HepG2 (cell line): ENCODE measurements around the gene SLC29A1. TPM values are rescaled to one million over a fixed set of nuclear protein-coding genes. Genes with fewer than 3 reads are reported as not detected.

Experiments used
- ARHGAP35 ChIP-seq: sonication (generic); formaldehyde crosslinking; IDR thresholded peaks from 2 replicates; pipeline ENCODE4 v1.9.0; 2022; ENCODE audit warnings: mild to moderate bottlenecking, inconsistent platforms, moderate library complexity, missing genetic modification reagents, borderline replicate concordance
- ATAD3A ChIP-seq: sonication (generic); formaldehyde crosslinking; IDR thresholded peaks from 2 replicates; pipeline ENCODE4 v1.4.0; 2020; ENCODE audit warnings: missing genetic modification reagents
- BHLHE40 ChIP-seq: IDR thresholded peaks from 2 replicates; pipeline ENCODE4 v1.6.1; 2011; ENCODE audit warnings: low read length, improper control_type of control experiment
- CREB1 ChIP-seq, 2 experiments: fragments of 450-650 bp in 1 of 2; IDR thresholded peaks; 2 replicates each; pipeline ENCODE4 v1.6.1; 2016 to 2017; ENCODE audit warnings: control low read depth in 1 of 2, mild to moderate bottlenecking in 1 of 2, missing compliant biosample characterization in 1 of 2, missing genetic modification characterization in 1 of 2
- FOXO1 ChIP-seq: sonication (generic); formaldehyde crosslinking; IDR thresholded peaks from 2 replicates; pipeline ENCODE4 v1.4.0; 2020; ENCODE audit warnings: missing genetic modification reagents
- JDP2 ChIP-seq: sonication (generic); formaldehyde crosslinking; IDR thresholded peaks from 2 replicates; pipeline ENCODE4 v1.8.1; 2022; ENCODE audit warnings: missing genetic modification reagents, borderline replicate concordance
- ZNF207 ChIP-seq: fragments of 450-650 bp; IDR thresholded peaks from 2 replicates; pipeline ENCODE4 v1.6.1; 2016; ENCODE audit warnings: antibody characterized with exemption, borderline replicate concordance
- ZNF501 ChIP-seq: sonication (generic); formaldehyde crosslinking; IDR thresholded peaks from 2 replicates; pipeline ENCODE4 v1.5.1; 2020; ENCODE audit warnings: mild to moderate bottlenecking, moderate library complexity, missing genetic modification reagents
- polyA plus RNA-seq, 8 experiments: library from polyadenylated mRNA; depleted of rRNA in 3 of 8; stranded (reverse) in 7 of 8; unstranded in 1 of 8; fragments of >200 nt; fragmentation: Illumina TruSeq in 4 of 8; extraction: Trizol in 4 of 8; gene quantifications; 2 replicates each; pipeline versions ENCODE4 v1.2.1 to v1.2.3, GENCODE V29; 2011 to 2016; ENCODE audit warnings: low read depth in 4 of 8, missing spikeins in 1 of 8, mixed read lengths in 1 of 8; ENCODE audit not compliant: insufficient read depth in 1 of 8
- total RNA-seq, 5 experiments: library from RNA; depleted of rRNA; stranded (reverse); fragments of >200 nt; fragmentation: Illumina TruSeq; extraction: Trizol; gene quantifications; 2 replicates each; pipeline ENCODE4 v1.2.3, GENCODE V29; 2016; ENCODE audit warnings: low read depth in 1 of 5
- TF ChIP-seq, protein P1 (sequence below): sonication (generic); formaldehyde crosslinking; IDR thresholded peaks from 2 replicates; pipeline ENCODE4 v1.8.0; 2022; ENCODE audit warnings: missing genetic modification reagents, mild to moderate bottlenecking, moderate library complexity, borderline replicate concordance
- TF ChIP-seq, protein P2 (sequence below): sonication (generic); formaldehyde crosslinking; IDR thresholded peaks from 2 replicates; pipeline ENCODE4 v1.4.0; 2020; ENCODE audit warnings: mild to moderate bottlenecking, missing genetic modification reagents
- TF ChIP-seq, protein P3 (sequence below): sonication (generic); formaldehyde crosslinking; IDR thresholded peaks from 2 replicates; pipeline ENCODE4 v1.9.0; 2021; ENCODE audit warnings: missing genetic modification reagents, borderline replicate concordance
- TF ChIP-seq, protein P4 (sequence below): sonication (generic); formaldehyde crosslinking; IDR thresholded peaks from 2 replicates; pipeline ENCODE4 v1.4.0; 2020; ENCODE audit warnings: missing genetic modification reagents
- TF ChIP-seq, protein P5 (sequence below): sonication (generic); formaldehyde crosslinking; IDR thresholded peaks from 2 replicates; pipeline ENCODE4 v1.4.0; 2020; ENCODE audit warnings: mild to moderate bottlenecking, missing genetic modification reagents
- TF ChIP-seq, protein P6 (sequence below): sonication (generic); formaldehyde crosslinking; IDR thresholded peaks from 2 replicates; pipeline ENCODE4 v1.4.0; 2020; ENCODE audit warnings: mild to moderate bottlenecking, missing genetic modification reagents, borderline replicate concordance
- TF ChIP-seq, protein P7 (sequence below): sonication (generic); formaldehyde crosslinking; IDR thresholded peaks from 2 replicates; pipeline ENCODE4 v1.4.0; 2020; ENCODE audit warnings: missing genetic modification reagents

Gene SLC29A1
- total and polyA plus RNA-seq, 2 of the 13 experiments (the other 11 are each of a cell fraction or from before 2014, with no cell fraction given) = 43.2 to 106 TPM

DNA sequence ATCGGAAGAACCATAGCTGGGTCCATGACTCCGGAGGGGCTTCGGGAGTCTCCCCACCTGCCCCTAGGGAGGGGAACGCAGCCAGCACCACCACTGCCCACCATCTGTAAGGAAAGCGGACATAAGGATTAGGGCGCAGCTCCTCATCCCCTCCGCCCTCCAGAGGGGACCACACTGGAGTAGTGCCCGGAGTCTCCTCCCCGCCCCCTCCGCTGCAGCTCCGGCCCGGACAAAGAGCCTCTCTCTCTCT, 33.3 kb downstream of the SLC29A1 start (continued):
- TF ChIP-seq JDP2 = no peak
- TF ChIP-seq, protein P1, sequence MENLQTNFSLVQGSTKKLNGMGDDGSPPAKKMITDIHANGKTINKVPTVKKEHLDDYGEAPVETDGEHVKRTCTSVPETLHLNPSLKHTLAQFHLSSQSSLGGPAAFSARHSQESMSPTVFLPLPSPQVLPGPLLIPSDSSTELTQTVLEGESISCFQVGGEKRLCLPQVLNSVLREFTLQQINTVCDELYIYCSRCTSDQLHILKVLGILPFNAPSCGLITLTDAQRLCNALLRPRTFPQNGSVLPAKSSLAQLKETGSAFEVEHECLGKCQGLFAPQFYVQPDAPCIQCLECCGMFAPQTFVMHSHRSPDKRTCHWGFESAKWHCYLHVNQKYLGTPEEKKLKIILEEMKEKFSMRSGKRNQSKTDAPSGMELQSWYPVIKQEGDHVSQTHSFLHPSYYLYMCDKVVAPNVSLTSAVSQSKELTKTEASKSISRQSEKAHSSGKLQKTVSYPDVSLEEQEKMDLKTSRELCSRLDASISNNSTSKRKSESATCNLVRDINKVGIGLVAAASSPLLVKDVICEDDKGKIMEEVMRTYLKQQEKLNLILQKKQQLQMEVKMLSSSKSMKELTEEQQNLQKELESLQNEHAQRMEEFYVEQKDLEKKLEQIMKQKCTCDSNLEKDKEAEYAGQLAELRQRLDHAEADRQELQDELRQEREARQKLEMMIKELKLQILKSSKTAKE (CRISPR knock-in tag) = no peak
- no peak for TF ChIP-seq ZNF501 (CRISPR knock-in tag)
- TF ChIP-seq ATAD3A = no peak
- no peak for TF ChIP-seq FOXO1 (CRISPR knock-in tag)
- TF ChIP-seq CREB1 (IDR thresholded peaks at IDR 0.05) = no peak
- TF ChIP-seq CREB1 (CRISPR knock-in tag; IDR thresholded peaks at IDR 0.05) = no peak
- TF ChIP-seq, protein P2, sequence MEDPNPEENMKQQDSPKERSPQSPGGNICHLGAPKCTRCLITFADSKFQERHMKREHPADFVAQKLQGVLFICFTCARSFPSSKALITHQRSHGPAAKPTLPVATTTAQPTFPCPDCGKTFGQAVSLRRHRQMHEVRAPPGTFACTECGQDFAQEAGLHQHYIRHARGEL (CRISPR knock-in tag) = no peak
- TF ChIP-seq, protein P3, sequence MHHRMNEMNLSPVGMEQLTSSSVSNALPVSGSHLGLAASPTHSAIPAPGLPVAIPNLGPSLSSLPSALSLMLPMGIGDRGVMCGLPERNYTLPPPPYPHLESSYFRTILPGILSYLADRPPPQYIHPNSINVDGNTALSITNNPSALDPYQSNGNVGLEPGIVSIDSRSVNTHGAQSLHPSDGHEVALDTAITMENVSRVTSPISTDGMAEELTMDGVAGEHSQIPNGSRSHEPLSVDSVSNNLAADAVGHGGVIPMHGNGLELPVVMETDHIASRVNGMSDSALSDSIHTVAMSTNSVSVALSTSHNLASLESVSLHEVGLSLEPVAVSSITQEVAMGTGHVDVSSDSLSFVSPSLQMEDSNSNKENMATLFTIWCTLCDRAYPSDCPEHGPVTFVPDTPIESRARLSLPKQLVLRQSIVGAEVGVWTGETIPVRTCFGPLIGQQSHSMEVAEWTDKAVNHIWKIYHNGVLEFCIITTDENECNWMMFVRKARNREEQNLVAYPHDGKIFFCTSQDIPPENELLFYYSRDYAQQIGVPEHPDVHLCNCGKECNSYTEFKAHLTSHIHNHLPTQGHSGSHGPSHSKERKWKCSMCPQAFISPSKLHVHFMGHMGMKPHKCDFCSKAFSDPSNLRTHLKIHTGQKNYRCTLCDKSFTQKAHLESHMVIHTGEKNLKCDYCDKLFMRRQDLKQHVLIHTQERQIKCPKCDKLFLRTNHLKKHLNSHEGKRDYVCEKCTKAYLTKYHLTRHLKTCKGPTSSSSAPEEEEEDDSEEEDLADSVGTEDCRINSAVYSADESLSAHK (CRISPR knock-in tag) = 0 out of 2 replicates have a peak, but pooled peaks have one; percentile 3
- TF ChIP-seq, protein P4, sequence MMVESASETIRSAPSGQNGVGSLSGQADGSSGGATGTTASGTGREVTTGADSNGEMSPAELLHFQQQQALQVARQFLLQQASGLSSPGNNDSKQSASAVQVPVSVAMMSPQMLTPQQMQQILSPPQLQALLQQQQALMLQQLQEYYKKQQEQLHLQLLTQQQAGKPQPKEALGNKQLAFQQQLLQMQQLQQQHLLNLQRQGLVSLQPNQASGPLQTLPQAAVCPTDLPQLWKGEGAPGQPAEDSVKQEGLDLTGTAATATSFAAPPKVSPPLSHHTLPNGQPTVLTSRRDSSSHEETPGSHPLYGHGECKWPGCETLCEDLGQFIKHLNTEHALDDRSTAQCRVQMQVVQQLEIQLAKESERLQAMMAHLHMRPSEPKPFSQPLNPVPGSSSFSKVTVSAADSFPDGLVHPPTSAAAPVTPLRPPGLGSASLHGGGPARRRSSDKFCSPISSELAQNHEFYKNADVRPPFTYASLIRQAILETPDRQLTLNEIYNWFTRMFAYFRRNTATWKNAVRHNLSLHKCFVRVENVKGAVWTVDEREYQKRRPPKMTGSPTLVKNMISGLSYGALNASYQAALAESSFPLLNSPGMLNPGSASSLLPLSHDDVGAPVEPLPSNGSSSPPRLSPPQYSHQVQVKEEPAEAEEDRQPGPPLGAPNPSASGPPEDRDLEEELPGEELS (CRISPR knock-in tag) = peak; percentile 77; the same call in 1 of the 2 replicates
- TF ChIP-seq, protein P5, sequence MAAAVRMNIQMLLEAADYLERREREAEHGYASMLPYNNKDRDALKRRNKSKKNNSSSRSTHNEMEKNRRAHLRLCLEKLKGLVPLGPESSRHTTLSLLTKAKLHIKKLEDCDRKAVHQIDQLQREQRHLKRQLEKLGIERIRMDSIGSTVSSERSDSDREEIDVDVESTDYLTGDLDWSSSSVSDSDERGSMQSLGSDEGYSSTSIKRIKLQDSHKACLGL (CRISPR knock-in tag) = no peak
- no peak for TF ChIP-seq BHLHE40
- TF ChIP-seq, protein P6, sequence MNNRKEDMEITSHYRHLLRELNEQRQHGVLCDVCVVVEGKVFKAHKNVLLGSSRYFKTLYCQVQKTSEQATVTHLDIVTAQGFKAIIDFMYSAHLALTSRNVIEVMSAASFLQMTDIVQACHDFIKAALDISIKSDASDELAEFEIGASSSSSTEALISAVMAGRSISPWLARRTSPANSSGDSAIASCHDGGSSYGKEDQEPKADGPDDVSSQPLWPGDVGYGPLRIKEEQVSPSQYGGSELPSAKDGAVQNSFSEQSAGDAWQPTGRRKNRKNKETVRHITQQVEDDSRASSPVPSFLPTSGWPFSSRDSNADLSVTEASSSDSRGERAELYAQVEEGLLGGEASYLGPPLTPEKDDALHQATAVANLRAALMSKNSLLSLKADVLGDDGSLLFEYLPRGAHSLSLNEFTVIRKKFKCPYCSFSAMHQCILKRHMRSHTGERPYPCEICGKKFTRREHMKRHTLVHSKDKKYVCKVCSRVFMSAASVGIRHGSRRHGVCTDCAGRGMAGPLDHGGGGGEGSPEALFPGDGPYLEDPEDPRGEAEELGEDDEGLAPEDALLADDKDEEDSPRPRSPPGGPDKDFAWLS = no peak
- no peak for TF ChIP-seq ARHGAP35 (CRISPR knock-in tag)
- no peak for TF ChIP-seq ZNF207
- TF ChIP-seq, protein P7, sequence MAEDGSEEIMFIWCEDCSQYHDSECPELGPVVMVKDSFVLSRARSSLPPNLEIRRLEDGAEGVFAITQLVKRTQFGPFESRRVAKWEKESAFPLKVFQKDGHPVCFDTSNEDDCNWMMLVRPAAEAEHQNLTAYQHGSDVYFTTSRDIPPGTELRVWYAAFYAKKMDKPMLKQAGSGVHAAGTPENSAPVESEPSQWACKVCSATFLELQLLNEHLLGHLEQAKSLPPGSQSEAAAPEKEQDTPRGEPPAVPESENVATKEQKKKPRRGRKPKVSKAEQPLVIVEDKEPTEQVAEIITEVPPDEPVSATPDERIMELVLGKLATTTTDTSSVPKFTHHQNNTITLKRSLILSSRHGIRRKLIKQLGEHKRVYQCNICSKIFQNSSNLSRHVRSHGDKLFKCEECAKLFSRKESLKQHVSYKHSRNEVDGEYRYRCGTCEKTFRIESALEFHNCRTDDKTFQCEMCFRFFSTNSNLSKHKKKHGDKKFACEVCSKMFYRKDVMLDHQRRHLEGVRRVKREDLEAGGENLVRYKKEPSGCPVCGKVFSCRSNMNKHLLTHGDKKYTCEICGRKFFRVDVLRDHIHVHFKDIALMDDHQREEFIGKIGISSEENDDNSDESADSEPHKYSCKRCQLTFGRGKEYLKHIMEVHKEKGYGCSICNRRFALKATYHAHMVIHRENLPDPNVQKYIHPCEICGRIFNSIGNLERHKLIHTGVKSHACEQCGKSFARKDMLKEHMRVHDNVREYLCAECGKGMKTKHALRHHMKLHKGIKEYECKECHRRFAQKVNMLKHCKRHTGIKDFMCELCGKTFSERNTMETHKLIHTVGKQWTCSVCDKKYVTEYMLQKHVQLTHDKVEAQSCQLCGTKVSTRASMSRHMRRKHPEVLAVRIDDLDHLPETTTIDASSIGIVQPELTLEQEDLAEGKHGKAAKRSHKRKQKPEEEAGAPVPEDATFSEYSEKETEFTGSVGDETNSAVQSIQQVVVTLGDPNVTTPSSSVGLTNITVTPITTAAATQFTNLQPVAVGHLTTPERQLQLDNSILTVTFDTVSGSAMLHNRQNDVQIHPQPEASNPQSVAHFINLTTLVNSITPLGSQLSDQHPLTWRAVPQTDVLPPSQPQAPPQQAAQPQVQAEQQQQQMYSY (CRISPR knock-in tag) = peak; percentile 56; the same call in 1 of the 2 replicates
